Activated CD8-positive, alpha-beta memory T cell treated with anti-CD3 and anti-CD28 coated beads, Interleukin-2, amount 50 U/mL, for 4 hours (primary cell): ENCODE measurements around the gene SOHLH2.

Source experiments
- DNase-seq: peaks from one replicate; pipeline ENCODE4 v3.0.0-alpha.2; 2020

SOHLH2 gene

GRCh38 chr13:36183901-36184300 lies 30.5 kb downstream of the SOHLH2 start:
- DNase-seq = no peak

DNA sequence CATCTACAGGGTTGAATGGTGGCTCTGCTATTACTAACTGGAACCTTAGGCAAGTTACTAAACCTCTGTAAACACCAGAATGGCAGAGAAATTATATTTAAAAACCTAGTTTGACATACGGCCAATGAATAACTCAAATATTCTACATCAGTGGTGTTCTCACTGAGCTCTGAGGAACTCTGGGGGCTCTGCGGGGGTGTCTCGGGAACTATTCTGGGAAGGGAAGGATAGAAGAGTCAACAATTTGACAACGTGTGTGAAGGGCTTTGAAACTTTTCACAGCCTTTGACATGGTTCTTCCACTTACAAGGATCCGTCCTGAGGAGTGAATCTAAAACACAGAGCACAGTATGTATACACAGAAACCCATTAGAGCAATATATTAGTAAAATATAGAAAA lies 38.7 kb downstream of the SOHLH2 start:
- DNase-seq = no peak

GRCh38 chr13:36174923-36175322 lies 39.4 kb downstream of the SOHLH2 start:
- no peak for DNase-seq

- no peak for DNase-seq
These were observed 40.6 kb downstream of the SOHLH2 start for GRCh38 chr13:36173571-36174322.

GRCh38 chr13:36166046-36166445 lies 48.3 kb downstream of the SOHLH2 start:
- DNase-seq = no peak

GRCh38 chr13:36163809-36164308 lies 50.5 kb downstream of the SOHLH2 start:
- DNase-seq = no peak

DNA sequence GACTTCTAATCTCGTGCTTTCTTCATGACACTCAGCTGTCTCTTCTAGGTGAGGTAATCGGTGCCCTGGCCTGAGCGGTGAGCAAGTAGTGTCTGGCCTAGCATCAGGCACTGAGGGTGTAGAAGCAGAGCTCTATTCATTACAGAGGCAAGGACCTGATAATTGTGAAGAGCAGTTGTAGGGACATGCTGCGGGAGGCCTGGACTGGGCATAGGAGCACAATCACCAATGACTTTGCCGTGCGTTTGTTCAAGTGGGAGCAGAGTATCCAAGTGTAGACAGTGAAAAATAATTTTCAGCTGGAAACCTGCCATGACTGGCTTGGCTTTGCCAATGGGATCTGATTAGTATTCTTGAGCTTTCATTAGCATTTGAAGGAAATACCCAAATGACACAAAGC lies 51.1 kb downstream of the SOHLH2 start:
- DNase-seq = no peak

- no peak for DNase-seq
These were observed 54.1 kb downstream of the SOHLH2 start for GRCh38 chr13:36160297-36160696.

DNA sequence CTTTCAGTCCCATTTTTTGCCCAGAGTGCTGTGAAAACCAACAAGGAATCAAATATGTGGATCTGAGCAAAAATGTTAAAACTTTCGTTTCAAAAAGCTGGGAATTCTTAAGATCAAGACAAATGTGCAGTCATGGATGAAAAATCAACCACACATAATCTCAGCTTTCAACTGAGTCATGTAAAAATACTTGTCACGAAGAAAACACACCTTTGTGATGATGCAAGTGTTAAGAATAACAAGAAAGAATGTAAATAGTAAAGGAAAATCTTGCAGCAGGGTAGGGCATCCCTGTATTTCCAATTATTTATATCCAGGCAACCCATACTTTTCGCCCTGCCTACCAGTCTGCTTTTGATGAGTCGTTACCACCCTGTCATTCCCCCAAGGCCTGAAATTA lies 55.7 kb downstream of the SOHLH2 start:
- DNase-seq = no peak

GRCh38 chr13:36157480-36157879 lies 56.9 kb downstream of the SOHLH2 start:
- no peak for DNase-seq

GRCh38 chr13:36154567-36155291 lies 59.6 kb downstream of the SOHLH2 start:
- DNase-seq = no peak

- DNase-seq = no peak
These were observed 62.8 kb downstream of the SOHLH2 start for GRCh38 chr13:36151591-36151990.

GRCh38 chr13:36148446-36148845 lies 65.9 kb downstream of the SOHLH2 start:
- DNase-seq = no peak

GRCh38 chr13:36147330-36147729 lies 67.0 kb downstream of the SOHLH2 start:
- DNase-seq = no peak

DNA sequence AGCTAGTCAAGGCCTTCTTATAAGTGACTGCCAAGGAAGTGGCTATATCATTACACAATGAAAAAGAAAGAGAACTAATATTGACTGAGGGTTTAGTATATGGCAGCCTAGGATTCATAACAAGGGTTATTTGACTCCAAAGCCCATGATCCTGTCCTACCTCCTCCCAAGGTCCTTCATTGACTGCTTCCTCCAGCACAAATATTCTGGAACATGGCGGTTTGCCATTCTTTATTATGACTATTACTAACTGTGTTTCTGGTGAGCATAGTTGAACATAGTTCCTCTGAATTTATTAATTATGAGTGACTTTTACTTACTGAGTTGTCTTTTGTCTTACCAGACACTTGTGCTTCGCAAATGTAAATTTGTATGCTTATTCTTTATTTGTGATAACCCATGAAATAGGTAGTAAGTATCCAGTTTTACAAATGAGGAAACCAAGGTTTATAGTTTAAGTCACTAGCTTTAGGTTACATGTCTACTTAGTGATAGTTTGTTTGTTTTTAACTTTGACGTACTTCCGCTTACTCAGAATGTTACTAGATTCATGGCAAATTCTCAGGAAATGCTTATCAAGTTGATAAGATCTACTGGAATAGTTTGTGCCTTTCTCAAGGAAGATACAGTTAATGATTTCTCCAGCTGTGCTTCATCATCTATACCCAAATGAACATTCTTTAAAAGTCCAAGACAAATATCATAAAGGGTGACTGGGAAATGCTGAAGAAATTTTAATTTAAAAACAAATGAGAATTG lies 67.7 kb downstream of the SOHLH2 start:
- no peak for DNase-seq

DNA sequence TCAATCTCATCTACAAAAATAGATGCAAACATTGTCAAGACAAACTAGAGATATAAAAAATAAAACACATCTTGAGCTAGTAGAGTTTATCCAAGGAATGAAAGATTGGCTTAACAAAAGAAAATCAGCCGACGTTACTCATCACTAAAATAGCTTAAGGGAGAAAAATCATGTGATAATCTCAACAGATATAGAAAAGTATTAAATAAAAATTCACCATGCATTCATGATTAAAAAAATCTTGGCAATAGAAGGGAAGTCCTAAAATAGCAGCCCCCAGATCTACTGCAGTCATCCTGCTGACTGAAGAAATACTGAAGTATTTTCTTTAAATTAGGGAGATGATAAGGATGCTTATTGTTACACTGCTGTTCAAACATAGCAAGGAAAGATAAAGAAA lies 70.6 kb downstream of the SOHLH2 start:
- no peak for DNase-seq

DNA sequence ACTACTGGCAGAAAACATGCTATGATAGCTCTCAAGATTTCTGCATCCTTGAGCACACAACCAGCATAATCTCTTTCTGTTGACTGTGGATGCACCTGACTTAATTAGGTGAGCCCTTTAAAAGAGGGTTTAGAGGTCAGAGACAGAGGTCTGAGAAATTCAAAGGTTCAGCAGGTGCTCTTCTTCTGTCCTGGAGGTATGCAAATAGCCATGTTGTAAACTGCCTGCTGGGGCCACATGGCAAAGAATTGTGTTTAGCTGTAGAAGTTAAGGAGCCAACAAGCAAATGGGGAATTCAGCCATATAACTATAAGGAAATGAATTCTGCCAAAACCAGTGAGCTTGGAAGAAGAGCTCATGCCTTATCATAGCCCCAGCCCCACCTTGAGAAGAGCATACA lies 71.6 kb downstream of the SOHLH2 start:
- DNase-seq = no peak

GRCh38 chr13:36135876-36136275 lies 78.5 kb downstream of the SOHLH2 start:
- DNase-seq = no peak

DNA sequence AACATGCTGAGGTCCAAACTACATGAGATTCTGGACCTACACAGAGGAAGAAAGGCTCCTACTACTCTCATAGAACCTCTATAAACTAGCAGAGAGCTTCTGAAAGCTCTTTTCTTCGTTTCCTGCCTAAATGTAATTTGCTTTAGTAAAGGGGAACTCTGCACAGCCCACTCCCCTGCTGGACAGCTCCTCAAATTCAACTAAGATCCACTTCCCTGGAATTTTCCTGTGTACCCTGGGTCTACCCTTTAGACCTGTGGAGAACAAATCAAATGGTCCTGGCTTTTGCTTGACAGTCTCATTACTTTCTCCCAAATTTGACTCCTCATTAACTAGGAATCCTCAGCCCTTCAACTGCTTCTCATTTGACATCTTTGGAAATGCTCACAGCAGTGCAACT lies 79.7 kb downstream of the SOHLH2 start:
- DNase-seq = no peak

DNA sequence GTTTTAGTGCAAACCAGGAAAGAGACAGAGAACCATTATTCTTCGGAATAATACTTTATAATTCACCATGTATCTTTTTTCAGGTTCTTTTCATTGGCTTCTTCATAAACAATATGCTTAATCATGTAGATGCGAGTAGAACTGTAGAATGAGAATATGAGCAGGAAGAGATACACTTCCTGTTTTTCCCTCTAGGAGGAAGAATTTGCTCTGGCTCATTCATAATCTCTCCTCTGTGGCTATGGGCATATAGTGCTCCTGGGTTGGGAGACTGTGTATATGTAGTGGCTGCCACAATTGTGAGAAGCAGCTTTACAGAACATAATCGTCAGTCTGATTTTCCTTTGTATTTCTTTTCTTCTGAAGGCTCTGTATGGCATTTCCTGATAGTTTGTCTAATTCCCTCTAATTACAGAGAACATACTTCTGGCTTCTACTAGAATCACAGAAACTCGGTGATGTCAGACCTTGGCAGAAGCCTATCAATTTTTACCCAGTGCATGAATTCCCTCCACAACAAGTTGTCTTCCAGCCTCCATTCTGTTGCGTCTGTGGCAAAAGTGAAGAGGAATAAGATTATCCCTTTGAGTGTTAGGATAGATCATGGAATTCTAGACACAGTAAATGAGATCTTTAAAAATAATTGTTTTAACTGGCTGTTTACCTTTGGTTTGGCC lies 80.3 kb downstream of the SOHLH2 start:
- DNase-seq = no peak

- no peak for DNase-seq
These were observed 82.0 kb downstream of the SOHLH2 start for GRCh38 chr13:36132376-36132775.

- DNase-seq = no peak
These were observed 82.4 kb downstream of the SOHLH2 start for GRCh38 chr13:36131931-36132297.
